OCI-LY3 (cell line): ENCODE measurements around the gene NNT.

Experiments
- CTCF ChIP-seq: fragments of 200-600, 300-600 bp; sonication (generic); IDR thresholded peaks from 2 replicates; pipeline ENCODE4 v1.5.1; 2014; ENCODE audit warnings: antibody characterized with exemption, low read length, low read depth
- EZH2phosphoT487 ChIP-seq: fragments of 200-600 bp; shearing (Covaris generic); IDR thresholded peaks from 2 replicates; pipeline ENCODE4 v1.6.1; 2018; ENCODE audit warnings: antibody characterized with exemption, mixed run types, low read depth

- TF ChIP-seq EZH2phosphoT487 = no peak
- TF ChIP-seq CTCF = no peak
Observed at GRCh38 chr5:43646992-43647391, 44.0 kb downstream of the NNT start.
